Stimulated activated CD8-positive, alpha-beta memory T cell treated with anti-CD3 and anti-CD28 coated beads, Interleukin-2, amount 100 ng/mL, for 1 hour (primary cell): Measurements from ENCODE around the gene ADGRD2.

Experiments used
- DNase-seq, 2 donors: peaks; one replicate each; pipeline ENCODE4 v3.0.0-alpha.2; 2020; ENCODE audit warnings: low read depth in 2 of 2

The ADGRD2 gene

DNA sequence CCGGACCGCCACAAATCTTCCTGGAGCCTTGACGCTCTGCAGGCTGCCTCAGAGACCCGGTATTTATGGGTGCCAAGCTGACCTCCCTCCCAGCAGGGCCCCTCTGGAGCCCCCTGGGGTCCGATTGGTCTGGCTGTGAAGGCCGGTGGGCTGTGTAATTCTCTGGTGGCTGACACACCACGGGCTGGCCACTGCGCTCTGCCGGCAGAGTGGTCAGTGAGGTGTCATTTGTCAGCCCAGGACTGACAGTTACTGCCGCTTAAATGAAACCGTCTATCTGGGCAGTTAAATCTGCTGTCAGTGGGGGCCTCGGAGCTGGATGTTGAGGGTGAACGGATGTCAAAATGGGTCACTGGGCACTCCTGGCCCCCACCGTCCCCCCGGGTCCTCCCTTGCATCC is 46.2 kb downstream of the ADGRD2 start:
- no peak for DNase-seq

DNA sequence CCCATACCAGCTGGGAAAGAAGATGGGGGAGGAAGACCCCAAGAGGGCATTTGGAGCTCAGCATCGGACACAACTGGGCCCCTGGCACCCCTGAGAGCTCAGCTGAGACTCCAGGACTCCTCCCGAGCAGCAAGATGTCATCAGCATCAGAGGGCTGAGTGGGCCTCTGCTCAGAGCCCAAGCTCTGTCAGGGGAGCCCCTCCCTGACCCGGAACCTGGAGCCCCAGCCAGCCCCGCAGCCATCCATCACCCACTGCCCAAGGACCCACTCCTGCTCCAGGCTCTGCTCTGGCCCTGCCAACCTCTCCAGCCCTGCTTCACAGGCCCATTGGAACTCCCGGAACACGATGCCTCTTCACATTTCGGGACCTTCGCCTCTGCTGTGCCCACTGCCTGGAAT is 47.2 kb downstream of the ADGRD2 start:
- no peak for DNase-seq

DNA sequence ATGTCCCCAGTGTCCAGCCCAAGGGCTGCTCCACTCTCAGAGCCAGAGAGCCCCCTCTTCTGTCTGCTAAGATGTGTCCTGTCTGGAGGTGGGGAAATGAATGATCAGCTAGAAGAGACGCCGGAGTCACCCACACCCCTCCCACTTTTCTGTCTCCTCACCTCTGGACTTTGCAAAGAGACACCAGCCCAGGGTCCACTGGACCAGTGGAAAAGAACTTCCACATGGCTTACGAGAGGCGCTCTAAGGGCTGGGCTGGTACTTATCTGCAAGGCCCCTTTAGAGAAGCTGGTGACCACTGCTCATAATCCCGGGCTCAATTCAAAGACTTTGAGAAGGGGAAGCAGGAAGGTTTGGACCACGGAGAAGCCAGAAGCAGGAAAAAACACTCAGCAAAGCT is 47.8 kb downstream of the ADGRD2 start:
- no peak for DNase-seq

DNA sequence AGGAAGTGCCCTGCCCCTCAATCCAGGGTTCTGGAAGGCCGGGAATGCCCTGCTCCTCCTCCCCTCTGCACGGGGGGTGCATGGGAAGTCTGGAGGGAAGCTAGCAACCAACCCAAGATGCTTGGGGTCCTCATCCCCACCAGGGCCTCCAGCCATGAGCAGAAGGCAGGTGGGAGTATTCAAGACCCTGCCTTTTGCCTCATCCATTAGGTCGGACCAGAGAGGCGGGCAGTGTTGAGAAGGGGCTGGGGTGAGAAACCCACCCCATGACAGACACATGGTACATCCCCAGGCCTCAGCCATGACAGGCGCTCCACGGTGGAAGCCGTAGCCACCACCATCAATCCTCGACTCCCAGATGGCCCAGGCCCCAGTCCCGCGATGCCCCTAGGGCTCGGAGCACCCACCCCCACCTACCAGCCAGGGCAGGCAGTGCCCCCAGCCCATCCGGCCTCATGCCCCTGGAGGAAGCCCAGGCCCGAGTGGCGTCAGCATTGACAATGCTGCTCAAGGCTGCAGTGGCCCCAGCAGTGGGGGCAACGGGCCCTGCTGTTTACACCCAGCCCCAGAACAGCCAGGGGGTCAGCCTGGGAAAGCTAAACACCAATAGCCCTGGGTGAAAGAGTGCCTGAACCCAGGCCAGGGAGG is 48.4 kb downstream of the ADGRD2 start:
- DNase-seq, result no peak

DNA sequence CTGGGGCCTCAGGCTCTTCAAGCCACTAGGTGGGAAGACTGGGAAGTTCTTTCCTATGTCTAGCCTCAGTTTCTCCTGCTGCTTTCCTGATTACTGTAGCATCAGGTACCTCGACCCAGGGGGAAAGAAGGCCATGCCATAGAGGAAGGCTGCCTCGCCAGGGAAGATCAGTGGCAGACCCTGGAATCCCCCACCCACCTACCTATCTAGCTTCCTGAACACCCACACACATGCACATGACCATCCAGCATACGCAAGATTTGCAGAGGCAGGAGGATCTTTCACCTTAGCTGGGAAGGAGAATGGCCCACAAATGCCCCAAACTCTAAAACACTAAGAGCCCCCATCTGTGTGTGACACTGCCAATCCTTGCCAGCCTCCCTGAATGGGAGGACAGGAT is 49.0 kb downstream of the ADGRD2 start:
- no peak for DNase-seq

DNA sequence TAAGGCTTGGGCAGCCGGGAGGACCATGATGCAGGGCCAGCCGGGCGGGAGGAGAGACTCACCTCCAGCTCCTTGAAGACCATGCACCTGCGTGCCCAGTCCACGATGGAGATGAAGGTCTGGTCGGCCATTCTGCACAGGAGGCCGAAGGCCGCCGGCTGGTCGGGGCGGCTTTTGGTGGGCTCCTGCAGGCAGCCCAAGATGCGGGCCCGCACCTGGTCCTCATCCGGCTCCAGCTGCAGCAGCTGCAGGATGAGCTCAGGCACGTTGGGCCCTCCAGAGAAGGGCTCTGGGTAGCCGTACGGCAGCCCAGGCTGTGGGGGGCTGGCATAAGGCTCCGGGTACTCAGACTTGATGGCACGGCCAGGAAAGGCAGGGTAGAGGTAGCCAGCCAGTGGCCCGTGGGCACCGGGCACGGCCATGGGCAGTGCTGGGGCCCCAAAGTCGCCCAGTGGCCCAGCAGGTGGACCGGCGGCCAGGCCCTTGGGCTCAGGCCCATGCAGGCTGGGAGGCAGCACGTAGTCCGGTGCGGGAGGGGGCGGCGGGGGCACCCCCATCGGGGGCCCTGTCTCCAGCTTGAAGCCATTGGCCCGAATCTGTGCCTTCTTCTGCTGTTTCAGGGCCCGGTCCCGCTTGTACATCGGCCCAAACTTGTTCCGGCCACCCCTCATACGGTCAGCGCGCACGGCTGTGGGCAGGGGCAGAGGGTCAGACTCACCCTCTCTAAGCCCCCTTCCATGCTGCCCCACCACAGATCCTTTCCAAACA is 50.0 kb downstream of the ADGRD2 start:
- DNase-seq, result no peak

DNA sequence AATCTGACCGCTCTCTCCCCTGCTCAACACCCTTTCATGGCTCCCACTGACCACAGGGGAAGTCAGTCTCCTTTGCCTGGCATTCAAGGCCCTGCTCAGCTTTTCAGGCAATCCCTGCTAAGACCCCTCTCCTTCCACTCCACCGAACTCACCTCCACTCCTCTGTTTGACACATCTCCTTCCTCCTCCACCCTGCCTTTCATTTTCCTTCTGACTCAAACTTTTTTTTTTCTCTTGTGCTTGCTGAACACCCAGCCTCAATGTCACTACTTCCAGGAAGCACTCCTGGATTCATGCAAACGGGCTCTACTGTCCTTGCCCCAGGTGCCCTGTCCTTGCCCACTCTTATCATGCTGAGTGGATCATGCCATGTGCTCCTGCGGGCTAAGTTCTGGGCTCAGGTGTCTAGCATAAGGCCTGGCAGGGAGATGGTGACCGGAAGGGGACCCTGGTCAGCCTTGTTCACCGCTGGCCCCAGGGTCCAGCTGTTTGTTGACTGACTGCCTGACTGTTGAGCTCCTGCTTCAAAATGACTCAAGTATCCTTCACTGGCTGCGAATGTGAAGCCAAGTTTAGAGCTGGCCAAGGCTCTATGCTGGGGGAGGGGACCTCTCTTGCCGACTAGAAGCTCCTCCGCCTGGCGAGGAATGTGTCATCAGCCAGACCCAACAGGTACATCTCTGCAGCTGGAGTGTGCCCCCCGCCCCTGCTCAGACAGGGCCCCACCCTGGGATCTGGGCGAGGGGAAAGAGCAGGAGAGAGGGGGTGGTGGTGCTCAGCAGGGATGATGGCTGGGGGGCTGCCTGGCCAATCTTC is 50.8 kb downstream of the ADGRD2 start:
- no peak for DNase-seq

DNA sequence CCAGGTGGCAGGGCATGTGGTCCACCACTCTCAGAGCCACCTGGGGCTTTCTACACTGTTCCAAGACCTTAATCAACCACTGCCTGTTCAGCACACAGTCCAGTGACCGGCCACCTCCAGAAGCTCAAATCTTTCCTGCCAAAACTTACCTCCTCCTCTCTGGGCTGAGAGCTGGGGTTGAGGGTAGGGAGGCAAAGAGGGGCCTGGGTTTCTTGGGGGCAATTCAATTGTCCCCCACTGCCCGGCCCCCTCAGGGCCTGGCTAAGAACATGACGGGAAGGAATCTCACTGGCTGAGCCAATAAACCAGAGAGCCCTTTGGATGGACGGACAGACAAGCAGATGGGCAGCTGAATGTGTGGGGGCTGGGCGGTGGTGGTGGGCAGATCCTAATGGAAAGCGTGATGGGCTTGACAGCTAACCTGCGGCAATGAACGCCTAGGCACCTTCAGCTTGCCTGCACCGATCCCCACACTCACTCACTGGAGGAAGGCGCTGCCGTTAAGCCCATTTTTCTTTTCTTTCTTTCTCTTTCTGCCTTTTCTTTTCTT is 51.6 kb downstream of the ADGRD2 start:
- no peak for DNase-seq

DNA sequence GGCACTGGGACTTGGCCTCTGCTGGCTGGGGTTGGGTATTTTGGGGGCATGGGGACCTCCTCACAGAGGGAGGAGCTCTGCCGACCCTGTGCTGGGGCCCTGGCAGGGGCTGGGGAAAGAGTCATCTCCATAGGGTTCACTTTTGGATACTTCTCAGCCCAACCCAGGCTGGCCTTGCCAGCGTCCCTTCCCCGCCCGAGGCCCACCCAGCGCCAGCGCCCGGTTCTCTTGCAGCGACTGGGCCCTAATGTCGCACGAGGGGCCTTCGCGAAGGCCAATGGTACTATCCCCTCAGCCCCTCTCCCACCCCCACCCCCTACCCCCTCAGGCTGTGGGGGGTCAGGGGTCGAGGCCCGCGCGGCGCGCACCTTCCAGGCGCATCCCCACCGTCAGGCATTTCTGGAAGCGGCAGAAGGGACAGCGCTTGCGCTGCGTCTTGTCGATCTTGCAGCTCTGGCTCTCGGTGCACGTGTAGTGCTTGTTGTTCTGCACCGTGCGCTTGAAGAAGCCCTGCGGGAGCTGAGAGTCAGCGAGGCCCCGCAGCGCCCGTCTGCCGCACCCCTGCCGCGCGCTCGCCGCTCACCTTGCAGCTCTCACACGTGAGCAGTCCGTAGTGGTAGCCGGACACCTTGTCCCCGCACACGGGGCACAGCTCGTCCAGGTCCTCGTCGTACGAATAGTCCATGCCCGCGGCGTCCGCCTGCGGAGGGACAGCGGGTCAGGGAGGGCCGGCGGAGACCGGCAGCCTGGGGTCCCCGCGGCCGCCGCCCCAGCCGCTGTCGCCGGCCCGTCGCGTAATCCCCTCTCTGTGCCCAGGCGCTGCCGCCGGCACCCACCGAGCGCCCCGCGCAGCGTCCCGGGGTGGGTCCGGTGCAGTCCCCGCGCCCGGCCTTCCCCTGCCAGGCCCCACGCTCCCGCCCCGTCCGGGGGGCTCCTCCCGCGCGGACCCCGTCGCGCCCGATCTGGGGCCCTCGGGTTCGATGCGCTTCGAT is 52.8 kb downstream of the ADGRD2 start:
- no peak for DNase-seq

DNA sequence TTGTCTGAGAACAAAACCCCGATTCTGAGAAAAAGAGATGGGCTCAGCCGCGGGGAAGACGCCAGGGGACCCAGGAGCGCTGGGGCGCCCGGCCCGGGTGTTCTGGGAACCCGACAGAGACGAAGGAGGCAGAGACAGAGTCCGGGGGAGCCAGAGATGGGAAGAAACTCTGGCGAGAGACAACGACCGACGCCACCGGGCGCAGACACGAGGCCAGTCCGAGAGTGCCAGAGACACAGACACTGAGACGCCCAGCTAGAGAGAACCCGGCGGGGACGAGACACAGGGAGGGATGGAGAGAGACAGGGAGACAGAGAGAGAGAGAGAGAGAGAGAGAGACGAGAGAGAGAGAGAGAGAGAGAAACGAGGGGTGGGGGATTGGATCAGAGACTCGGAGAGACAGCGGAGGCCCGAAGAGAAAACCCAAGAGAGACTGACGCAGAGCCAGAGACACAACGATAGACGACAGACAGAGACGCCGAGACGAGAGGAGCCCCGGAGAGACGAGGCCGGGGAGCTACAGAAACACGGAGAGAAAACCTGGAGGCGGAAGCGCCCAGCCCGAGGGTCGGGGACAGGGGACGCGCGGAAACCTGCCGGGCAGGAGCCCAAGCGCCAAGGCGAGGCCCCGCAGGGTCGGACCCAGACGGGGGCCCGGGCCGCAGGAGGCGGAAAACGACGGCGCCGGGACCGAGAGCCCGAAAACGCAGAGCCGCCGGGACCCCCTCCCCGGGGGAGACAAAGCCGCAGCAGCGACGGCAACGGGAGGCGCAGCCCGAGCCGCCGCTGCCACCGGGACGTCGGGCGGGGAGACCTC is 53.7 kb downstream of the ADGRD2 start:
- no peak for DNase-seq

DNA sequence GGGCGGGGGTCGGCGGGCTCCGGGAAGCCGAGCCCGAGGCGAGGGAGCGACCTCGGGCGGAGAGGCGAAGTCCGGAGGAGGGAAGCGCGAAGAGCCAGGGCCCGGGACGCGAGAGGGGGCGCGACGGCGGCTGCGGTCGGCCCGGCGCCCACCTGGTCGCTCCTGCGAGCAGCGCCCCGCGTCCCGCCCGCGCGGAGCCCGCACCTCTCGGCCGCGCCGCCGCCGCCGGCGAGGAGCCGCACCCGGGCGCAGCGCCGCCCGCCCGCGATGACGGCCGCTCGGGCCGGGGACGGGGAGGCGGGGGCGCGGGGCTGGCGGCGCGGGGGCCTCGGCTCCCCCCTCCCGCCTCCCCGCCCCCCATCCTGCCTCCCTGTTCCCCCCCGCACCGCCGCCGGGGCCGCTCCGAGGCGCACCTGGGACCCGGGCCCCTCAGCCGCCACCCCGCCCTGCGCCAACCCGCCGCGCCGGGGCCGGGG is 54.3 kb downstream of the ADGRD2 start:
- no peak for DNase-seq

DNA sequence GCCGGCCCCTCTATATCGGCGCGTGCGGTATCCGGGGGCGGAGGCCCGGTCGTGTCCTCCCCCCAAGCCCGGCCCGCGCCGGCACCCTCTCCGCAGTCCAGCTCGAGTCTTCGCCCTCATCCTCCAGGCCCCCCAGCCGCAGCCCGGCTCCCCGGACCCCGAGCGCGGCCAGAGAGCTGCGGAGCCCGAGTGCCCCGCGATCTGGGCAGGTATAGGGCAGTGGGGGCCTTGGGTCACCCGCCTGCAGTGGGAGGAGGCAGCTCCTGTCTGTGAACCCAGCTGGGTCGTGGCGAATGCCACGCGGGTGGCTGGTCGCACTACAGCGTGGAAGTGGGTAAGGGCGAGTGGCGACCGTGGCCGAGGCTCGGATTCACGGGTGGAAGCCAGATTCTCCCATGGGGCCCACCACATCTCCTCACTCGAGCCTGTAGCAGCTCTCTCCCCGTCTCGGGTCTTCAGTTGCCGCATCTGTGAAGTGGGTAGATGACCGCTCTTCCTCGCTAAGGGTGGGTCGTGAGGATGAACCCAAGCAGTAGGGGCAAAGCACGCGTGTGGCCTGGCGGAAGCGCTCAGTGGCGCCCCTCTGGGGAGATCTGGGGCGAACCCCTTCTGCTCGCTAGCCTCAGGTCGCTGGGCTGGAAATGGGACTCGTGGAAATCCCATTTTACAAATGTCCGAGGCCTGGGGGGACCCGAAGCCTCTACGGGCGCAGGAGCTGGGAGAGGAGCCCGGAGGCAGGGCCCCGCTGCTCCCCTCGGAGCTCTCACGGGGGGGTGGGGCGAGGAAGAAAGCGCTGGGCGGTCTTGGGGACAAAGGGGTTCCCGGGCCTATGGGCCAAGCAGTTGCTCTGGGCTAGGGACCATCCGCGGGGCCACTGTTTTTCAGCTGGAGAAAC is 55.0 kb downstream of the ADGRD2 start:
- no peak for DNase-seq

DNA sequence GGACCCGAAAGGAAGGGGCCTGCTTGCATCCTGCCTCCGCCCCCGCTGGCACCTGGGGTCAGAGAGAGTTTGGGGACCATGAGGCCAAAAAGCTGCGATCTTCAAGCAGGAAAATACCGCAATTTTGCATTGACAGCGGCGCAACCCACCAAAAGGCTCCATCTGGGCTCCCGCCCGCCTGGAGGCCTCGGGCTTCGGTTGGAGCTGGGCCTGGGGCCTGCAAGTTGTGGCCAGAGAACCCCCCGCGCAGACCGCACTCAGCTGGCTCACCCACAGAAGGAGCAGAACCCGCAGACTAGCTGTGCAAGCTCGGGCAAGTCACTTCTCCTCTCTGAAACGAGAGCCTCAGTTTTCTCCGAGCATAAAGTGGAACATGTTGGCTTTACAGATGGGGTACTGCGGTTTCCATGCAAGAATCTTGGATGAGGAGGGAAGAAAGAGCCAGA is 55.7 kb downstream of the ADGRD2 start:
- no peak for DNase-seq

DNA sequence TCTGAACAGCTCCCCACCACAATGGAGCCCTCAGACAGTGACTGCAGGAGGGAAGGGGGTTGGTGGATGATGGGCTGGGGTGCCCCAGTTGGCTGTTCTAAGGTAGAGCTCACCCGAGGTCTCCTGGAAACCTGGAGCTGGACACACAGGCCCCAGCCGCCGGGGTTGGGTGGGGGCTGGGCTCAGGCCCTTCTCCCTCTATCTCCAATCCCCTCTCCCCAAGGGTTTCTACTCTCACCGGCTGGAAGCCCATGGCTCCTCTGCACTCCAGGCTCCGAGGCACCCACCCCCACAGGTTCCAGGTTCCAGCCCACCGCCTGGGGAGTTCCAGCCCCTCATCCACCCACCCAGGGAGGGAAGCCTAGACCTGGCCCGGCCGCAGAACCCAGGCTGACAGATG is 56.2 kb downstream of the ADGRD2 start:
- no peak for DNase-seq

DNA sequence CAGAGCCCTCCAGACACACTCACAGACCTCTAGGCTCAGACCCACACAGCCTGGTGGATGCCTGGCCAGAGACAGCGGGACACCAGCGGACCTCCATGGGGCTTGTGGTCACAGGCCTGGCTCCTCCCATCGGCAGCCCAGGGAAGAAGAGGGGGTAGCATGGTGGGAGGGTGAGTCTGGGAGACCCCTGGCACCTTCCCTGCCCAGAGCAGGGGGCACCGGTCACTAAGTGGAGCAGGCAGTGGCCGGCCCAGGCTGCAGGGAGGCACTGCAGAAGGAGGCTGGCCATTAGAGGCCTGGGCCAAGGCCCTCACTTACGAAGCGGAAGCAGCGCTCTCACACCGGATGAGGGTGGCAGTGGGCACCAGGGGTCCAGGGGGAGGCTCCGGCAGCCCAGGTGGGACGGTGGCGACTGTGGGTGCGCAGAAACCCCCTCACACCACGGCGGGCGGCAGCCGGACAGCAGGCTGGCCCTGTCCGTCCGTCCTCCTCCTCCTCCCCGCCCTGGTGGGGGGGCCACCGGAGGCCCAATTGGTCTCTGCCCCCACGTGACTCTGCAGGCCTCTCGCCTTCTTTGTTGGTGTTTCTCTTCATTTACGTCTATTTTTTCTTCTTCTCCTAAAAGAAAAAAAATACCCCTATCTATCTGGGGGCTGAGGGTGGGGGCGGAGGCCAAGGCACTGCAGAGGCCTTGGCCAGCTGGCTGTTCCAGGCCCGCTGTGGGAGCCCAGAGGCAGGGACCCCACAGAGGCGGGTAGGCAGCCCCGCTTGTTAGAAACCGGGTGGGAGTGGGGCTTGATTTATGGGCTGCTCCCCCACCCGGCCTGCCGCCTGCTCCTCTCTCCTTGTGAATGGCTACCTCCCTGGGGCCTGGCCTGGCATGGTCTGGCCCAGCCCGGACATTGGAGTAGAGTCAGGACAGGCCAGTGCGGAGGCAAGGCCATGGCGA is 57.0 kb downstream of the ADGRD2 start, which contains the start of gene NR5A1:
Gene NR5A1 (minus strand): TSS at position 469 of the 949 bp plus-strand sequence. CDS start 4,004 bp downstream, outside the sequence.
- DNase-seq, result no peak

DNA sequence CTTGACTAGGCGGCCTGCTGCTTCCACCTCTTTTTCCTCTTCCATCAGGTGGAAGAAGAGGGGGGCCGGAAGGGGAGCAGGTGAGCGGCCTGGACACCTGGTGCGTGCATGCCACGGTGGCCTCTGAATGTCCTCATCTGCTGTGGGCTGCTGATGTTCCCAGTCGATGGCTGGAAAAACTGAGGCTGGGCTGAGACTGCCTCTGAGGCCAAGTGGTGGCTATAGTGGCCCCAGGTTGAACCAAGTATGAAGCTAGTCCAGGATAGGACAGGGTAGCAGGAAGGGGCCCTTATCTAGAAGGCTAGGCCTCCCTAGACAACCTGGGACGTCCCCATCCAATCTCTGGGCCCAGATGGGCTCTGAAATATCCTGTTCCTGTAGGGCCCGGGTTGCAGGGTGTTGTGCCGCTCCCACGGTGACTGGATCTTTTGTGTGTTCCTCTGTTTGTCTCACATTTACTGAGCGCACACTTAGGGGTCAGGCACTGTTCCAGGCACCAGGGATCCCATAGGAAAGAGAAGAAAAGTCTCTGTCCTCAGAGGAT is 57.7 kb downstream of the ADGRD2 start:
- DNase-seq, result no peak

DNA sequence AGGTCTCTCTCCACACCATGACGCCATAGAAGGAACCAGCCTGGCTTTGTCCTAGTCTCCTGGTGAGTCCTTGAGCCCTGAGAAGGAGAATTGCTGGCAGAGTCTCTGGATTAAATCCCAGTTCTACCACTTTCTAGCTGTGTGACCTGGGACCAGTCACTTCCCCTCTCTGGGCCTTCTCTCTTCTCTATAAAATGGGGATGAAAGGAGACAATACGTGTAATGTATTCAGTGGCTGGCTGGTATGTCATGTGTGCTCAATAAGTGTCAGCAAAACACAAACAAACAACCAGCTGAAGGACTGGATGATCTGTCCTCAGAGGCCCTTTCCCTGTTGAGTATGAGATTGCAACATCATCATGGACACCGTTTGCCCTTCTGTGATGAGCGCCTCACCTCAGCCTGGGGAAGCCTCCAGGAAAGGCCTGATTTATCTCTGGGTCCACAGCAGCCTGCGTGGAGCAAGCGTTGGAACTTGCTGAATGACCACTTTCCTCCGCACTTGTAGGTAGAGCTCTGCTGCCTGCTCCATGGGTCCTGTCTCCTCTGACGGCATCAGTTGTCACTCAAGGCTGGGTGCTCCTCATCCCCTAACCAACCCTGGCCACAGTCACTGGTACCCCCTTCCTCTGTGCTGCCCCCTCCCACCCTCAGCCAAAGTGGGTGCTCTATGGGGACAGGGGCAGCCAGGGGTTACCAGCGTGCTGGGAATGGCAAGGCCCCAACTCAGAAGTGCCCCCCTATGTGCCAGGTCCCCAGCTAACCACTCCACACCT is 60.6 kb downstream of the ADGRD2 start:
- DNase-seq, result no peak
